Esophagus muscularis mucosa (tissue), 4 donors: ENCODE results near the gene MAN2C1. TPM values are rescaled to one million over a fixed set of nuclear protein-coding genes. Genes with fewer than 3 reads are reported as not detected.
"Not testable (repeated sequence)": the region's sequence is repeated elsewhere in the genome, so short reads cannot be mapped to it uniquely, and the experiment has no call there.

Source experiments
- DNase-seq: peaks from one replicate; pipeline ENCODE4 v3.0.0-alpha.2; 2017; ENCODE audit errors: extremely low spot score
- H3K27ac ChIP-seq, 4 donors: fragments of 200-600 bp; sonication (generic); replicated peaks in 1 of 4; 1 replicate in 3 of 4; 2 replicates in 1 of 4; pipeline ENCODE4 v1.5.1; 2016 to 2019; ENCODE audit warnings: mild to moderate bottlenecking in 1 of 4
- H3K27me3 ChIP-seq, 4 donors: fragments of 200-600 bp; sonication (generic); one replicate each; pipeline versions ENCODE4 v1.5.1 to v1.6.0; 2016 to 2019
- H3K36me3 ChIP-seq, 4 donors: fragments of 200-600 bp; sonication (generic); one replicate each; pipeline ENCODE4 v1.5.1; 2016 to 2019
- H3K4me1 ChIP-seq, 4 donors: fragments of 200-600 bp; sonication (generic); one replicate each; pipeline ENCODE4 v1.5.1; 2016 to 2019
- H3K4me3 ChIP-seq, 4 donors: fragments of 200-600 bp; sonication (generic); 1 replicate in 2 of 4; 2 replicates in 2 of 4; pipeline ENCODE4 v1.5.1; 2016 to 2019; ENCODE audit warnings: mild to moderate bottlenecking in 4 of 4, moderate library complexity in 1 of 4
- H3K9me3 ChIP-seq, 4 donors: fragments of 200-600 bp; sonication (generic); 1 replicate in 3 of 4; 2 replicates in 1 of 4; pipeline ENCODE4 v1.5.1; 2016 to 2019
- EP300 ChIP-seq: sonication (generic); formaldehyde crosslinking; IDR thresholded peaks from one replicate; pipeline ENCODE4 v1.6.1; 2017; ENCODE audit warnings: antibody characterized with exemption
- POLR2A ChIP-seq: fragments of 450-650 bp; IDR thresholded peaks from one replicate; pipeline ENCODE4 v1.6.1; 2017; ENCODE audit warnings: antibody characterized with exemption, moderate library complexity, mild to moderate bottlenecking, low read depth
- POLR2AphosphoS5 ChIP-seq, 2 donors: sonication (generic); formaldehyde crosslinking; IDR thresholded peaks; one replicate each; pipeline ENCODE4 v1.6.1; 2017; ENCODE audit warnings: antibody characterized with exemption in 2 of 2
- WGBS: methylation state at CpG from one replicate; pipeline ENCODE4 v1.1.5; 2018; 5-methylcytosine and 5-hydroxymethylcytosine counted together
- intact Hi-C: fragments of 100-400 bp; cut with DNase I; formaldehyde crosslinking; loops from one replicate; pipeline ENCODE4 v1.15.1; 2023
- total RNA-seq, 4 donors: library from RNA; depleted of rRNA; stranded (reverse); fragments of >200 nt; gene quantifications; one replicate each; pipeline versions ENCODE4 v1.1.0 to v1.2.1, GENCODE V29; 2016
- TF ChIP-seq, protein P1 (sequence below), 3 experiments: fragments of 200-600 bp in 2 of 3; fragments of 450-650 bp in 1 of 3; sonication (generic) in 2 of 3; IDR thresholded peaks; one replicate each; pipeline ENCODE4 v1.5.1; 2017 to 2019; ENCODE audit warnings: antibody characterized with exemption in 3 of 3, mild to moderate bottlenecking in 2 of 3, moderate library complexity in 1 of 3

The MAN2C1 gene
- total RNA-seq, 4 donors from 2014 or later = 67.4 to 163 (median 125) TPM

GRCh38 chr15:75321711-75322110 is 46.7 kb downstream of the MAN2C1 start:
- Histone ChIP-seq H3K4me3 (no peak overlapping the region), H3K27ac (no peak overlapping the region), H3K4me1 (no peaks in the 10 kb centered on the region), H3K36me3 (no peaks in the 10 kb centered on the region), H3K27me3 (no peaks in the 10 kb centered on the region), H3K9me3 (no peaks in the 10 kb centered on the region)
- 85% methylated on average over 6 of the region's 6 CpGs for WGBS
- no peak for DNase-seq
- intact Hi-C loops = no loop called here
- no peak for TF ChIP-seq EP300
- TF ChIP-seq, protein P1, sequence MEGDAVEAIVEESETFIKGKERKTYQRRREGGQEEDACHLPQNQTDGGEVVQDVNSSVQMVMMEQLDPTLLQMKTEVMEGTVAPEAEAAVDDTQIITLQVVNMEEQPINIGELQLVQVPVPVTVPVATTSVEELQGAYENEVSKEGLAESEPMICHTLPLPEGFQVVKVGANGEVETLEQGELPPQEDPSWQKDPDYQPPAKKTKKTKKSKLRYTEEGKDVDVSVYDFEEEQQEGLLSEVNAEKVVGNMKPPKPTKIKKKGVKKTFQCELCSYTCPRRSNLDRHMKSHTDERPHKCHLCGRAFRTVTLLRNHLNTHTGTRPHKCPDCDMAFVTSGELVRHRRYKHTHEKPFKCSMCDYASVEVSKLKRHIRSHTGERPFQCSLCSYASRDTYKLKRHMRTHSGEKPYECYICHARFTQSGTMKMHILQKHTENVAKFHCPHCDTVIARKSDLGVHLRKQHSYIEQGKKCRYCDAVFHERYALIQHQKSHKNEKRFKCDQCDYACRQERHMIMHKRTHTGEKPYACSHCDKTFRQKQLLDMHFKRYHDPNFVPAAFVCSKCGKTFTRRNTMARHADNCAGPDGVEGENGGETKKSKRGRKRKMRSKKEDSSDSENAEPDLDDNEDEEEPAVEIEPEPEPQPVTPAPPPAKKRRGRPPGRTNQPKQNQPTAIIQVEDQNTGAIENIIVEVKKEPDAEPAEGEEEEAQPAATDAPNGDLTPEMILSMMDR (IDR thresholded peaks at IDR 0.05) = no peak
- no peak for TF ChIP-seq POLR2A
- no peak for TF ChIP-seq POLR2AphosphoS5 (IDR thresholded peaks at IDR 0.05)

DNA sequence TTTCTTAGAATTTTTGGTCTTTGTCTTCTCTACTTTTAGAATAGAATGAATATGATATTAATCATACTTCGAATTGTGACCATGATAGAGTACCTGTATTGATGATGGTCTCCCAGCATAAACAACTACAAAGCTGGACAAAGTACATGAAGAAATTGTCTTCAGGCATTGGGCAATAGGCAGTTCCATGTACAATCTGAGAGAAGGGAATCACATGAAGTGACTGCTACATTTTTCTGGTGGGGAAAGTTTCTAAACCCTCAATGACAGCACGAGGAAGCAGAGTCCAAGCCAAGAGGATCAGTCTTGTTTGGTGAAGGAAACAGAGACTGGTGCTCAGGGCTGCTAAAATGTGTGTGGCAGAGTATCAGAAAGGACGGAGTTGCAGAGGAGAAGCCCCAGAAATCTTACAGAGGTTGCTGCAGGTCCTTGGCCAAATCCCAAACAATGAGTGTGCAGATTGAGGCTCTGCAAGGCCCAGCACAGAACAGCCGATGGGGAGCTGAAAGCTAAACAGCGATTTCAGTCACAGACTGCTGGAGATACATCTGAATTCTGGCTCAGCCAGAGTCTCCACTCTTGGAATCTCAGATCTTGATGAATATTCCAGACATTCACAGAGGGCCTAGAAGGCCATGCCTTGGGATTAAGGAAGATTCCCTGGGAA is 49.0 kb downstream of the MAN2C1 start:
- DNase-seq, intact Hi-C loops, H3K9me3 ChIP-seq, H3K27me3 ChIP-seq, H3K4me1 ChIP-seq, H3K4me3 ChIP-seq, H3K36me3 ChIP-seq, H3K27ac ChIP-seq: not testable (repeated sequence)
- WGBS = 91% methylated on average over 5 of the region's 5 CpGs

GRCh38 chr15:75314552-75315290 is 53.7 kb downstream of the MAN2C1 start:
- H3K9me3 ChIP-seq = no peaks in the 10 kb centered on the region
- no peaks in the 10 kb centered on the region for H3K27me3 ChIP-seq
- intact Hi-C loops = no loop called here
- 69% methylated on average over 5 of the region's 5 CpGs for WGBS
- no peak overlapping the region for H3K4me3 ChIP-seq
- TF ChIP-seq POLR2AphosphoS5 (IDR thresholded peaks at IDR 0.05) (no peak), EP300 (no peak), POLR2A (no peak)
- TF ChIP-seq, protein P1 (IDR thresholded peaks at IDR 0.05) = no peak
- H3K27ac ChIP-seq = no peak overlapping the region
- DNase-seq = no peak
- no peaks in the 10 kb centered on the region for H3K36me3 ChIP-seq
- H3K4me1 ChIP-seq = no peaks in the 10 kb centered on the region

GRCh38 chr15:75313116-75313845 is 55.1 kb downstream of the MAN2C1 start:
- 88% methylated on average over 13 of the region's 13 CpGs for WGBS
- no peaks in the 10 kb centered on the region for H3K4me1 ChIP-seq
- DNase-seq = no peak

DNA sequence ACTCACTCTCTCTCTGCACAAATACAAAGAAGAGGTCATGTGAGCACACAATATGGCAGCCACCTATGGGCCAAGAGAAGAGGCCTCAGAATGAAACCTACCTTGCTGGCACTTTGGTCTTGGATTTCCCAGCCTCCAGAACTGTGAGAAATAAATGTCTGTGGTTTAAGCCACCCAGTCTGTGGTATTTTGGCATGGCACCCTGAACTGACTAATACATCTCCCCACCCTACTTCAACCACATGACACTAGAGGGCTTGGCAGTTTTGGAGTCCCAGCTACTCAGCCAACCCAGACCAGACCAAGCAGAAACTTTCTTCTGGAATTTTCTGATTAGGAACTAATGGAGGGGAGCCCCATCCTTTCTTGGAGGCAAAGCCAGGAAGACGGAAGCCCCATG is 55.9 kb downstream of the MAN2C1 start:
- H3K36me3 ChIP-seq, H3K4me3 ChIP-seq, H3K9me3 ChIP-seq, DNase-seq, H3K4me1 ChIP-seq, H3K27ac ChIP-seq, intact Hi-C loops: not testable (repeated sequence)
- H3K27me3 ChIP-seq = peaks cover 0 to 14% (median 0%) of the 10 kb centered on the region in 4 donors
- 100% methylated on average over 1 of the region's 1 CpG for WGBS

More at GRCh38 chr15:75313116-75313845, 55.1 kb downstream of the MAN2C1 start:
- H3K36me3 ChIP-seq = no peaks in the 10 kb centered on the region
- no peak overlapping the region for H3K27ac ChIP-seq
- intact Hi-C loops = no loop called here
- peaks cover 0 to 8% (median 0%) of the 10 kb centered on the region in 4 donors for H3K27me3 ChIP-seq
- H3K9me3 ChIP-seq = no peaks in the 10 kb centered on the region
- no peak overlapping the region for H3K4me3 ChIP-seq
- no peak for TF ChIP-seq EP300
- TF ChIP-seq POLR2A = no peak
- TF ChIP-seq, protein P1 (IDR thresholded peaks at IDR 0.05) = no peak
- no peak for TF ChIP-seq POLR2AphosphoS5 (IDR thresholded peaks at IDR 0.05)
